Measurements from ENCODE around the gene SLC2A3. TPM values are rescaled to one million over a fixed set of nuclear protein-coding genes. Genes with fewer than 3 reads are reported as not detected.
"Not testable (repeated sequence)": the region's sequence is repeated elsewhere in the genome, so short reads cannot be mapped to it uniquely, and the experiment has no call there.

The SLC2A3 gene
- total RNA-seq, 1 experiment from 2014 or later = 10.5 TPM

DNA sequence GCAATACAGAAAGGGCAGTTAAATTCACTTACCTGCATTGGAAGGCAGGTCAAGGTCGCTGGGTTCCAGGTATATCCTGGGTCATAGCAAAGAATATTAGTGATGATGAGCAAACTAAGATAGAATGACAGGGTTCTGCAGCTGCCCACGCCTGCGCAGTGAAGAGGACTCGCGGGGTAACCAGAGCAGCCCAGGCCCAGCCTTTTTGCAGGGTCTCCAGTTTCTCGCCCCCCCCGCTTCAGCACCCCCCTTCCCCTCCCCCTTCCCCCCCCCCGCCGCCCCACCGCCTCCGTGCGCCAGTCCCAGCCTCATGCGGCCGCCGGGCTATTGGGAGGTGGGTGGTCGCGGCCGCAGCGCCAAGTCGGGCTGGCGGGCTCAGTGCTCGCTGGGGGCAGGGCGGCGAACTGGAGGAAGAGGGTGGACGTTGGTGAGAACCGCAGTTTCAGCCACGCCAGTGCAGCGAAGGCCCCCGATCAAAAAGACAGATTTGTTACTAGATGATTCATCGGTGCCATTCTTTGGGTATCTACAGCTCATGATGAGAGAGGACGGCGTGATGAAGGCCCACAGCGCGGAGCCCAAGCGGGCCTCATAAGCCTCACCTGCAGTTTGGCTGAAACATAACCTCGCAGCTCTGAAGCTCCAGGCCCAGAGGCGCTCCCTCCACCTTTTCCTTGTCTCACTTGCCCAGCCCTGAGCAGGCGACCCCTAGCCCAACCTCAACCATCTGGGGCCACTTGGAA, 20.2 kb downstream of the SLC2A3 start:
- no peak overlapping the region for H2AFZ ChIP-seq (ENCODE audit: low read depth, low read length, poor library complexity, severe bottlenecking)

DNA sequence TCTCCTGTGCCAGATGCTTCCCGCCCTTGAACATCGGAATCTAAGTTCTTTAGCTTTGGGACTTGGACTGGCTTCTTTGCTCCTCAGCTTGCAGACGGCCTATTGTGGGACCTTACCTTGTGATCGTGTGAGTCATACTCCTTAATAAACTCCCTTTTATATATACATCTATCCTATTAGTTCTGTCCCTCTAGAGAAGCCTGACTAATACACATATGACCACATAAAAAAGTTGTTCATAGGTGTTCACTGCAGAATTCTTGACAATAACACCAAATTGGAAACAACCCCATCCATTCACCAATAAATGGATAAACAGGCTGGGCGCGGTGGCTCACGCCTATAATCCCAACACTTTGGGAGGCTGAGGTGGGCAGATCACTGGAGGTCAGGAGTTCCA, 25.9 kb downstream of the SLC2A3 start:
- H3K36me3 ChIP-seq (ENCODE audit: control insufficient read depth in 1 of 2, insufficient read depth in 2 of 2, low read length in 2 of 2); H3K9ac ChIP-seq (ENCODE audit: low read length); H3K9me3 ChIP-seq (ENCODE audit: control insufficient read depth in 1 of 2, insufficient read depth in 1 of 2, low read depth in 1 of 2, low read length in 2 of 2); ATAC-seq; POLR2A ChIA-PET; RAD21 ChIA-PET (ENCODE audit: low non-redundant PET in 1 of 2, low total read pairs in 2 of 2, uncharacterized antibody in 2 of 2, unreplicated experiment in 2 of 2); H3K79me2 ChIP-seq (ENCODE audit: insufficient read depth, low read length); intact Hi-C loops (cut with micrococcal nuclease); DNase-seq (ENCODE audit: low read depth, low spot score); H3K4me3 ChIP-seq (replicated peaks in 1 of 2; ENCODE audit: low read depth in 1 of 2, low read length in 2 of 2); H2AFZ ChIP-seq (ENCODE audit: low read depth, low read length, poor library complexity, severe bottlenecking); H3K27me3 ChIP-seq (ENCODE audit: insufficient read depth, low read length); BruUV-seq (replicated peaks); H3K4me2 ChIP-seq (ENCODE audit: low read length); H3K9me2 ChIP-seq (ENCODE audit: insufficient read depth); H3K4me1 ChIP-seq (ENCODE audit: control insufficient read depth in 1 of 2, insufficient read depth in 2 of 2, low read length in 2 of 2); H4K20me1 ChIP-seq (ENCODE audit: insufficient read depth); H3K27ac ChIP-seq (ENCODE audit: low read depth, low read length): not testable (repeated sequence)
- CTCF ChIA-PET = interaction anchor here (2.6 kb wide), 1 partner anchor 23 kb away, joined by 7 read pairs; no protein-coding TSS in a partner anchor

More for the DNA sequence above, 20.2 kb downstream of the SLC2A3 start:
- no peak for TF ChIP-seq EZH2 (IDR thresholded peaks at IDR 0.05)
- TF ChIP-seq, protein P1, sequence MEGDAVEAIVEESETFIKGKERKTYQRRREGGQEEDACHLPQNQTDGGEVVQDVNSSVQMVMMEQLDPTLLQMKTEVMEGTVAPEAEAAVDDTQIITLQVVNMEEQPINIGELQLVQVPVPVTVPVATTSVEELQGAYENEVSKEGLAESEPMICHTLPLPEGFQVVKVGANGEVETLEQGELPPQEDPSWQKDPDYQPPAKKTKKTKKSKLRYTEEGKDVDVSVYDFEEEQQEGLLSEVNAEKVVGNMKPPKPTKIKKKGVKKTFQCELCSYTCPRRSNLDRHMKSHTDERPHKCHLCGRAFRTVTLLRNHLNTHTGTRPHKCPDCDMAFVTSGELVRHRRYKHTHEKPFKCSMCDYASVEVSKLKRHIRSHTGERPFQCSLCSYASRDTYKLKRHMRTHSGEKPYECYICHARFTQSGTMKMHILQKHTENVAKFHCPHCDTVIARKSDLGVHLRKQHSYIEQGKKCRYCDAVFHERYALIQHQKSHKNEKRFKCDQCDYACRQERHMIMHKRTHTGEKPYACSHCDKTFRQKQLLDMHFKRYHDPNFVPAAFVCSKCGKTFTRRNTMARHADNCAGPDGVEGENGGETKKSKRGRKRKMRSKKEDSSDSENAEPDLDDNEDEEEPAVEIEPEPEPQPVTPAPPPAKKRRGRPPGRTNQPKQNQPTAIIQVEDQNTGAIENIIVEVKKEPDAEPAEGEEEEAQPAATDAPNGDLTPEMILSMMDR (IDR thresholded peaks at IDR 0.05 in 2 of 3, conservative IDR thresholded peaks at IDR 0.05 in 1 of 3; ENCODE audit: borderline replicate concordance in 1 of 3, insufficient read depth in 1 of 3, low read depth in 2 of 3, low read length in 2 of 3) = no peak
- no peak for TF ChIP-seq ELF1 (IDR thresholded peaks at IDR 0.05; ENCODE audit: borderline replicate concordance, low read depth)
- H3K9me3 ChIP-seq (ENCODE audit: control insufficient read depth in 1 of 2, insufficient read depth in 1 of 2, low read depth in 1 of 2, low read length in 2 of 2) = no peaks in the 10 kb centered on the region
- no peaks in the 10 kb centered on the region for H4K20me1 ChIP-seq (ENCODE audit: insufficient read depth)
- no peak overlapping the region for H3K4me2 ChIP-seq (ENCODE audit: low read length)
- H3K9ac ChIP-seq (ENCODE audit: low read length) = no peak overlapping the region
- DNase-seq (ENCODE audit: low read depth, low spot score) = no peak
- H3K36me3 ChIP-seq (ENCODE audit: control insufficient read depth in 1 of 2, insufficient read depth in 2 of 2, low read length in 2 of 2) = no peaks in the 10 kb centered on the region
- no peaks in the 10 kb centered on the region for H3K9me2 ChIP-seq (ENCODE audit: insufficient read depth)
- intact Hi-C loops (cut with micrococcal nuclease) = no loop called here
- H3K4me3 ChIP-seq (replicated peaks in 1 of 2; ENCODE audit: low read depth in 1 of 2, low read length in 2 of 2) = no peak overlapping the region
- RAD21 ChIA-PET (ENCODE audit: low non-redundant PET in 1 of 2, low total read pairs in 2 of 2, uncharacterized antibody in 2 of 2, unreplicated experiment in 2 of 2) = no interaction called here
- H3K79me2 ChIP-seq (ENCODE audit: insufficient read depth, low read length) = no peaks in the 10 kb centered on the region
- H3K27me3 ChIP-seq (ENCODE audit: insufficient read depth, low read length) = no peaks in the 10 kb centered on the region
- H3K27ac ChIP-seq (ENCODE audit: low read depth, low read length) = no peak overlapping the region
- no TSS peak for BruUV-seq (replicated peaks)
- POLR2A ChIA-PET = no interaction called here
- H3K4me1 ChIP-seq (ENCODE audit: control insufficient read depth in 1 of 2, insufficient read depth in 2 of 2, low read length in 2 of 2) = no peaks in the 10 kb centered on the region
- no peak for ATAC-seq
- CTCF ChIA-PET = no interaction called here

All from HCT116 (cell line).